Measurements from ENCODE around the gene UGT2B17. TPM values are rescaled to one million over a fixed set of nuclear protein-coding genes. Genes with fewer than 3 reads are reported as not detected.

Gene UGT2B17
- polyA plus RNA-seq, 1 donor (not counting 4 experiments of a cell fraction or from before 2014, with no cell fraction given), result not detected

GRCh38 chr4:68594678-68595077 is 18.6 kb upstream of the UGT2B17 start:
- Histone ChIP-seq H3K79me2 (ENCODE audit: control insufficient read depth, insufficient read depth, low read length) (no peaks in the 10 kb centered on the region), H3K4me2 (ENCODE audit: control insufficient read depth, extremely low read depth, insufficient read depth, low read depth, low read length) (no peak overlapping the region), H3K4me3 (ENCODE audit: control insufficient read depth in 2 of 3, extremely low read depth in 1 of 3, insufficient read depth in 2 of 3, low read depth in 1 of 3, low read length in 3 of 3) (no peak overlapping the region), H3K9me1 (ENCODE audit: control insufficient read depth, extremely low read depth, insufficient read depth, low read length) (no peaks in the 10 kb centered on the region), H3K36me3 (ENCODE audit: control insufficient read depth in 2 of 2, extremely low read depth in 1 of 2, insufficient read depth in 2 of 2, low read length in 2 of 2) (no peaks in the 10 kb centered on the region), H4K20me1 (ENCODE audit: control insufficient read depth, extremely low read depth, insufficient read depth, low read length) (no peaks in the 10 kb centered on the region), H3K27ac (ENCODE audit: control insufficient read depth, insufficient read depth, low read length) (no peak overlapping the region), H3K4me1 (ENCODE audit: control insufficient read depth, extremely low read depth, insufficient read depth, low read length) (peaks cover 10% of the 10 kb centered on the region), H3K9me3 (ENCODE audit: control insufficient read depth, low read depth, low read length) (no peaks in the 10 kb centered on the region), H3K27me3 (ENCODE audit: control insufficient read depth, extremely low read depth, insufficient read depth, low read length) (no peaks in the 10 kb centered on the region), H3K9ac (ENCODE audit: control insufficient read depth, extremely low read depth, insufficient read depth, low read length) (no peak overlapping the region), H2AFZ (ENCODE audit: control insufficient read depth, low read length) (no peak overlapping the region)
- dilution Hi-C loops (cut with MboI; ENCODE audit: extremely low pct_ligation_motif_present, low sequenced_read_pairs), result no loop called here
- TF ChIP-seq EZH2 (IDR thresholded peaks at IDR 0.05; ENCODE audit: low read length), result no peak
- no peak for TF ChIP-seq CTCF (optimal IDR thresholded peaks at IDR 0.05 in 1 of 3, IDR thresholded peaks at IDR 0.05 in 1 of 3, conservative IDR thresholded peaks at IDR 0.05 in 1 of 3; ENCODE audit: extremely low read depth in 1 of 3, insufficient read depth in 2 of 3, low read length in 3 of 3)
- DNase-seq (ENCODE audit: low read depth, low spot score) (no peak), FAIRE-seq (no peak)

GRCh38 chr4:68593112-68593511 is 17.0 kb upstream of the UGT2B17 start:
- no peak overlapping the region for H3K4me2 ChIP-seq (ENCODE audit: control insufficient read depth, extremely low read depth, insufficient read depth, low read depth, low read length)
- H3K79me2 ChIP-seq (ENCODE audit: control insufficient read depth, insufficient read depth, low read length), result no peaks in the 10 kb centered on the region
- no peaks in the 10 kb centered on the region for H3K27me3 ChIP-seq (ENCODE audit: control insufficient read depth, extremely low read depth, insufficient read depth, low read length)
- FAIRE-seq (no peak), DNase-seq (ENCODE audit: low read depth, low spot score) (no peak)
- H3K9me1 ChIP-seq (ENCODE audit: control insufficient read depth, extremely low read depth, insufficient read depth, low read length), result no peaks in the 10 kb centered on the region
- no peak overlapping the region for H3K27ac ChIP-seq (ENCODE audit: control insufficient read depth, insufficient read depth, low read length)
- H3K36me3 ChIP-seq (ENCODE audit: control insufficient read depth in 2 of 2, extremely low read depth in 1 of 2, insufficient read depth in 2 of 2, low read length in 2 of 2), result no peaks in the 10 kb centered on the region
- H3K4me1 ChIP-seq (ENCODE audit: control insufficient read depth, extremely low read depth, insufficient read depth, low read length), result peaks cover 13% of the 10 kb centered on the region
- dilution Hi-C loops (cut with MboI; ENCODE audit: extremely low pct_ligation_motif_present, low sequenced_read_pairs), result no loop called here
- H2AFZ ChIP-seq (ENCODE audit: control insufficient read depth, low read length), result no peak overlapping the region
- TF ChIP-seq CTCF (optimal IDR thresholded peaks at IDR 0.05 in 1 of 3, IDR thresholded peaks at IDR 0.05 in 1 of 3, conservative IDR thresholded peaks at IDR 0.05 in 1 of 3; ENCODE audit: extremely low read depth in 1 of 3, insufficient read depth in 2 of 3, low read length in 3 of 3), result no peak
- TF ChIP-seq EZH2 (IDR thresholded peaks at IDR 0.05; ENCODE audit: low read length), result no peak
- no peaks in the 10 kb centered on the region for H4K20me1 ChIP-seq (ENCODE audit: control insufficient read depth, extremely low read depth, insufficient read depth, low read length)
- no peak overlapping the region for H3K9ac ChIP-seq (ENCODE audit: control insufficient read depth, extremely low read depth, insufficient read depth, low read length)
- no peaks in the 10 kb centered on the region for H3K9me3 ChIP-seq (ENCODE audit: control insufficient read depth, low read depth, low read length)
- H3K4me3 ChIP-seq (ENCODE audit: control insufficient read depth in 2 of 3, extremely low read depth in 1 of 3, insufficient read depth in 2 of 3, low read depth in 1 of 3, low read length in 3 of 3), result no peak overlapping the region

All from keratinocyte (primary cell).